ENCODE results near the gene CTNNAL1.

- TF ChIP-seq YY1 (IDR thresholded peaks at IDR 0.05; ENCODE audit: low read depth) = no peak
- TF ChIP-seq EP300 (IDR thresholded peaks at IDR 0.05; ENCODE audit: borderline replicate concordance) = no peak
- TF ChIP-seq MAX (IDR thresholded peaks at IDR 0.05) = no peak
- no peak for TF ChIP-seq TEAD4 (IDR thresholded peaks at IDR 0.05)
- no peak for TF ChIP-seq REST (IDR thresholded peaks at IDR 0.05; ENCODE audit: low read depth)
- no peak for TF ChIP-seq ZBTB7A (IDR thresholded peaks at IDR 0.05; ENCODE audit: low read depth)
- TF ChIP-seq TAF1 (IDR thresholded peaks at IDR 0.05; ENCODE audit: low read depth) = no peak
- TF ChIP-seq USF1 (IDR thresholded peaks at IDR 0.05) = no peak
- TF ChIP-seq EGR1 (IDR thresholded peaks at IDR 0.05) = no peak
Observed at GRCh38 chr9:108983885-108984284, 29.4 kb downstream of the CTNNAL1 start.

Measured in Ishikawa (cell line).